ENCODE measurements around the gene SERINC2. TPM values are rescaled to one million over a fixed set of nuclear protein-coding genes. Genes with fewer than 3 reads are reported as not detected.

Gene SERINC2
- total RNA-seq, 1 experiment from 2014 or later, result 14.1 TPM

DNA sequence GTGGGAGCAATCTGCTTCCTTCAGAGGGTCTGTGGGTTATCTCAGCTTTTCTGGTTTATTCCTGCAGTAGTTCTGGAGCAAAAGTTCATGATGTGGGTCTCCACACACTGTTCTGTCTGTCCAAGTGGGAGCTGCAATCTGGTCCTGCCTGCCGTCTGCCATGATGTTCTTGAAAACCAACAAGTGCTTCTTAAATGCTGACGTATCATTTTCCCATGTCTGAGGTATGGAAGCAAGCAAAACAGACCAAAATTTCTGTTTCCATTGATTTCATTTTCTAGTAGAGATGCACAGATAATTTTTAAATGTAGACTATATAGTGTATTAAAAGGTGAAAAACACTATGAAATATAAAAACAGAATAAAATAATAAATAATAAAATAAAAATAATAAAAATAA is 65.2 kb downstream of the SERINC2 start:
- H3K9me3 ChIP-seq (ENCODE audit: control insufficient read depth, low read depth, low read length), result no peaks in the 10 kb centered on the region
- H3K4me2 ChIP-seq (ENCODE audit: insufficient read depth, insufficient read length, low read length), result no peak overlapping the region
- H4K20me1 ChIP-seq (ENCODE audit: control insufficient read depth, insufficient read depth, insufficient read length), result no peaks in the 10 kb centered on the region
- no peak overlapping the region for H3K56ac ChIP-seq (ENCODE audit: insufficient read length, low read depth, low read length)
- H3T11ph ChIP-seq (ENCODE audit: low read length), result no peak overlapping the region
- H4K91ac ChIP-seq (ENCODE audit: insufficient read length, low read depth, low read length), result no peak overlapping the region
- H3K14ac ChIP-seq (ENCODE audit: insufficient read depth, low read length), result no peak overlapping the region
- Mint-ChIP-seq H3K36me3 (ENCODE audit: insufficient read depth in 1 of 3, low read depth in 3 of 3) (peaks cover 4 to 14% (median 10%) of the 10 kb centered on the region in 3 experiments; a peak in 6 of 7 replicates), H3K27ac (no peak overlapping the region), H3K9me3 (peaks cover 21 to 23% of the 10 kb centered on the region in 2 experiments), H3K27me3 (ENCODE audit: low read depth) (peaks cover 5% of the 10 kb centered on the region), H3K4me3 (no peak overlapping the region), H3K4me1 (peaks cover 10 to 14% of the 10 kb centered on the region in 2 experiments)
- H2BK5ac ChIP-seq (ENCODE audit: insufficient read length, low read length), result no peak overlapping the region
- no peak overlapping the region for H2BK20ac ChIP-seq (ENCODE audit: low read depth, low read length, poor library complexity, severe bottlenecking)
- H3K27me3 ChIP-seq (ENCODE audit: insufficient read depth, low read length), result no peaks in the 10 kb centered on the region
- H3K23me2 ChIP-seq (ENCODE audit: insufficient read length, low read depth, low read length, poor library complexity, severe bottlenecking), result no peaks in the 10 kb centered on the region
- no peak overlapping the region for H2AFZ ChIP-seq (ENCODE audit: low read length)
- no peaks in the 10 kb centered on the region for H3K79me2 ChIP-seq (ENCODE audit: insufficient read depth, low read length)
- TF ChIP-seq, protein P1, sequence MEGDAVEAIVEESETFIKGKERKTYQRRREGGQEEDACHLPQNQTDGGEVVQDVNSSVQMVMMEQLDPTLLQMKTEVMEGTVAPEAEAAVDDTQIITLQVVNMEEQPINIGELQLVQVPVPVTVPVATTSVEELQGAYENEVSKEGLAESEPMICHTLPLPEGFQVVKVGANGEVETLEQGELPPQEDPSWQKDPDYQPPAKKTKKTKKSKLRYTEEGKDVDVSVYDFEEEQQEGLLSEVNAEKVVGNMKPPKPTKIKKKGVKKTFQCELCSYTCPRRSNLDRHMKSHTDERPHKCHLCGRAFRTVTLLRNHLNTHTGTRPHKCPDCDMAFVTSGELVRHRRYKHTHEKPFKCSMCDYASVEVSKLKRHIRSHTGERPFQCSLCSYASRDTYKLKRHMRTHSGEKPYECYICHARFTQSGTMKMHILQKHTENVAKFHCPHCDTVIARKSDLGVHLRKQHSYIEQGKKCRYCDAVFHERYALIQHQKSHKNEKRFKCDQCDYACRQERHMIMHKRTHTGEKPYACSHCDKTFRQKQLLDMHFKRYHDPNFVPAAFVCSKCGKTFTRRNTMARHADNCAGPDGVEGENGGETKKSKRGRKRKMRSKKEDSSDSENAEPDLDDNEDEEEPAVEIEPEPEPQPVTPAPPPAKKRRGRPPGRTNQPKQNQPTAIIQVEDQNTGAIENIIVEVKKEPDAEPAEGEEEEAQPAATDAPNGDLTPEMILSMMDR (conservative IDR thresholded peaks at IDR 0.05), result no peak
- H3K27ac ChIP-seq (ENCODE audit: insufficient read length, low read depth, low read length), result no peak overlapping the region
- no peak overlapping the region for H3K18ac ChIP-seq (ENCODE audit: insufficient read length, low read depth, low read length)
- no CpG with 5 or more reads among the region's 2 CpGs for WGBS (ENCODE audit: extremely low coverage, insufficient read length, low lambda C conversion rate)
- no peak overlapping the region for H4K8ac ChIP-seq (replicated peaks; ENCODE audit: insufficient read length, low read depth, low read length)
- DNase-seq, result no peak
- no peak overlapping the region for H2BK15ac ChIP-seq (ENCODE audit: low read depth, low read length)
- no peak overlapping the region for H2AK5ac ChIP-seq (ENCODE audit: insufficient read length, low read length)
- no peaks in the 10 kb centered on the region for H3K79me1 ChIP-seq (ENCODE audit: insufficient read depth, low read depth, low read length, poor library complexity, severe bottlenecking)
- no peak overlapping the region for H4K5ac ChIP-seq (ENCODE audit: insufficient read length, low read depth, low read length)
- H3K4ac ChIP-seq (ENCODE audit: low read depth, low read length), result no peak overlapping the region
- H3K23ac ChIP-seq (ENCODE audit: insufficient read length, low read depth, low read length), result no peak overlapping the region
- H3K4me1 ChIP-seq (ENCODE audit: insufficient read depth, low read length), result no peaks in the 10 kb centered on the region
- H2BK12ac ChIP-seq (ENCODE audit: insufficient read length, low read depth, low read length), result no peak overlapping the region
- H2BK120ac ChIP-seq (ENCODE audit: low read depth, low read length, poor library complexity, severe bottlenecking), result no peak overlapping the region
- no peak overlapping the region for H3K9ac ChIP-seq (ENCODE audit: extremely low read depth, insufficient read length, low read length)
